DND-41 (cell line): ENCODE results near the gene NEDD4.

Experiments
- ATAC-seq: fragments of 200-7000 bp; cut with Tn5 transposase; 3 replicates; pipeline ENCODE4 v1.9.1; 2021; ENCODE audit warnings: low read depth; ENCODE audit not compliant: insufficient read depth
- DNase-seq: peaks from one replicate; pipeline ENCODE4 v3.0.0-alpha.2; 2020
- H2AFZ ChIP-seq: 2 replicates; pipeline ENCODE4 v1.6.0; 2012; ENCODE audit warnings: low read depth, low read length
- H3K27ac ChIP-seq: 2 replicates; pipeline ENCODE4 v1.5.1; 2012; ENCODE audit warnings: low read length, inconsistent platforms
- H3K27me3 ChIP-seq: fragments of 200-600 bp; sonication (generic); 2 replicates; pipeline ENCODE4 v1.6.0; 2012; ENCODE audit warnings: low read length, mild to moderate bottlenecking, inconsistent platforms; ENCODE audit not compliant: insufficient read depth, poor library complexity
- H3K36me3 ChIP-seq: 2 replicates; pipeline ENCODE4 v1.5.1; 2012; ENCODE audit warnings: low read length, inconsistent platforms; ENCODE audit not compliant: insufficient read depth
- H3K4me1 ChIP-seq: 2 replicates; pipeline ENCODE4 v1.5.1; 2012; ENCODE audit warnings: mild to moderate bottlenecking, low read length; ENCODE audit not compliant: insufficient read depth
- H3K4me2 ChIP-seq: 2 replicates; pipeline ENCODE4 v1.6.0; 2012; ENCODE audit warnings: mild to moderate bottlenecking, moderate library complexity, low read length, inconsistent platforms; ENCODE audit not compliant: insufficient read depth
- H3K4me3 ChIP-seq, 2 experiments: fragments of 200-600 bp in 1 of 2; shearing (Covaris generic) in 1 of 2; 2 replicates each; pipeline ENCODE4 v1.5.1; 2012 to 2016; ENCODE audit warnings: inconsistent platforms in 2 of 2, low read length in 2 of 2, mild to moderate bottlenecking in 2 of 2, low read depth in 1 of 2, moderate library complexity in 1 of 2
- H3K79me2 ChIP-seq: 2 replicates; pipeline ENCODE4 v1.6.0; 2012; ENCODE audit warnings: low read length, inconsistent platforms; ENCODE audit not compliant: insufficient read depth
- H3K9ac ChIP-seq: 2 replicates; pipeline ENCODE4 v1.6.0; 2012; ENCODE audit warnings: low read depth, mild to moderate bottlenecking, inconsistent platforms, low read length, moderate library complexity
- H3K9me3 ChIP-seq: 2 replicates; pipeline ENCODE4 v1.5.1; 2012; ENCODE audit warnings: low read length, moderate library complexity, mild to moderate bottlenecking, inconsistent platforms; ENCODE audit not compliant: insufficient read depth, severe bottlenecking
- H4K20me1 ChIP-seq: 2 replicates; pipeline ENCODE4 v1.6.0; 2012; ENCODE audit warnings: low read length; ENCODE audit not compliant: insufficient read depth
- EZH2 ChIP-seq: IDR thresholded peaks from 3 replicates; pipeline ENCODE4 v1.6.1; 2012; ENCODE audit warnings: borderline replicate concordance, low read depth, mild to moderate bottlenecking, moderate library complexity, low read length, inconsistent platforms; ENCODE audit not compliant: severe bottlenecking
- TF ChIP-seq, protein P1 (sequence below): IDR thresholded peaks from 2 replicates; pipeline ENCODE4 v1.5.1; 2012; ENCODE audit warnings: borderline replicate concordance, low read length, moderate library complexity, mild to moderate bottlenecking; ENCODE audit not compliant: poor library complexity, severe bottlenecking; ENCODE audit errors: extremely low read depth

The NEDD4 gene

DNA sequence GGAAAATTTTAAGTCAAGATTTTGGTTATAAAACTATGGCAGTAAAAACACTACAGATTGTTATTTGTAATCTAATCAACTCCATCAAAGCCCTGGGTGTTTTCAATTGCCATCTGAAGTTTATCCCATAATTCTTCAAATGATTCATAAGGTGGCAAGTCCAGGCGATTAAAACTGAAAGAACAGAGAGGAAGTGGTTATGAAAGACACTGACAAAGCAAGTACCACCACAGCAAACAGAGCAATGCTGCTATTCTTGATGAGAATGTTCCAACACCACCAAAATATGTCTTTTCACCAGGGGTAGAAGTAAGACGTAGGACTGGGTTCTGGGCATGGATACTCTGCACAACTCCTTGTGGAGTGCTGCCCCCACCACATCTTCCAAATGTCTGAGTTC is 163.6 kb downstream of the NEDD4 start:
- peak overlapping the region; percentile 71 for H3K27ac ChIP-seq
- H2AFZ ChIP-seq = no peak overlapping the region
- TF ChIP-seq, protein P1, sequence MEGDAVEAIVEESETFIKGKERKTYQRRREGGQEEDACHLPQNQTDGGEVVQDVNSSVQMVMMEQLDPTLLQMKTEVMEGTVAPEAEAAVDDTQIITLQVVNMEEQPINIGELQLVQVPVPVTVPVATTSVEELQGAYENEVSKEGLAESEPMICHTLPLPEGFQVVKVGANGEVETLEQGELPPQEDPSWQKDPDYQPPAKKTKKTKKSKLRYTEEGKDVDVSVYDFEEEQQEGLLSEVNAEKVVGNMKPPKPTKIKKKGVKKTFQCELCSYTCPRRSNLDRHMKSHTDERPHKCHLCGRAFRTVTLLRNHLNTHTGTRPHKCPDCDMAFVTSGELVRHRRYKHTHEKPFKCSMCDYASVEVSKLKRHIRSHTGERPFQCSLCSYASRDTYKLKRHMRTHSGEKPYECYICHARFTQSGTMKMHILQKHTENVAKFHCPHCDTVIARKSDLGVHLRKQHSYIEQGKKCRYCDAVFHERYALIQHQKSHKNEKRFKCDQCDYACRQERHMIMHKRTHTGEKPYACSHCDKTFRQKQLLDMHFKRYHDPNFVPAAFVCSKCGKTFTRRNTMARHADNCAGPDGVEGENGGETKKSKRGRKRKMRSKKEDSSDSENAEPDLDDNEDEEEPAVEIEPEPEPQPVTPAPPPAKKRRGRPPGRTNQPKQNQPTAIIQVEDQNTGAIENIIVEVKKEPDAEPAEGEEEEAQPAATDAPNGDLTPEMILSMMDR = no peak
- no peak for TF ChIP-seq EZH2
- H3K9ac ChIP-seq = no peak overlapping the region
- H3K36me3 ChIP-seq = no peaks in the 10 kb centered on the region
- H3K79me2 ChIP-seq = no peaks in the 10 kb centered on the region
- H3K4me1 ChIP-seq = peaks cover 17% of the 10 kb centered on the region
- no peaks in the 10 kb centered on the region for H3K9me3 ChIP-seq
- peak; percentile 80 for ATAC-seq
- H4K20me1 ChIP-seq = no peaks in the 10 kb centered on the region
- H3K4me3 ChIP-seq = no peak overlapping the region
- DNase-seq = peak; percentile 8
- no peaks in the 10 kb centered on the region for H3K27me3 ChIP-seq
- H3K4me2 ChIP-seq = 0 out of 2 replicates have a peak overlapping the region, but pooled peaks have one; percentile 7

DNA sequence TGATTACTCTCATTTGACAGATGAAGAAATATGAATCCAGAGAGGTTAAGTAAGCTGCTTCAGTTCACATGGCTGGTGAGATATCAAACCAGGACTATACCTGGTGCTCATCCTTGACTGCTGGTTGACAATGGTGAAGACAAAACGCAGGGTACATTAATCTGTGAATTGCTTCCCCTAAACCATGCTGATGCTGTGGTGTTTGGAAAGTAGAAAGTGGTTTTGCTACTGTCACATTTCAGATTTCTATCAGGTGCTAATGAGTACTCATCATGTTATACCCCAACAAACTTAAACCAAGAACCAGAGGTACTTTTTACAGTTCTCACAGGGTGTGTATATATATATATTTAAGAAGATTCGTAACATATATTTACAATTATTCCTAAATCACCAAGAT is 165.5 kb downstream of the NEDD4 start:
- DNase-seq (no peak), ATAC-seq (no peak)
- Histone ChIP-seq H3K36me3 (no peaks in the 10 kb centered on the region), H3K27ac (no peak overlapping the region), H3K27me3 (no peaks in the 10 kb centered on the region), H3K4me3 (no peak overlapping the region), H4K20me1 (no peaks in the 10 kb centered on the region), H2AFZ (no peak overlapping the region), H3K9me3 (no peaks in the 10 kb centered on the region), H3K4me2 (no peak overlapping the region), H3K79me2 (no peaks in the 10 kb centered on the region), H3K4me1 (peaks cover 17% of the 10 kb centered on the region), H3K9ac (no peak overlapping the region)
- no peak for TF ChIP-seq EZH2
- TF ChIP-seq, protein P1 = no peak

DNA sequence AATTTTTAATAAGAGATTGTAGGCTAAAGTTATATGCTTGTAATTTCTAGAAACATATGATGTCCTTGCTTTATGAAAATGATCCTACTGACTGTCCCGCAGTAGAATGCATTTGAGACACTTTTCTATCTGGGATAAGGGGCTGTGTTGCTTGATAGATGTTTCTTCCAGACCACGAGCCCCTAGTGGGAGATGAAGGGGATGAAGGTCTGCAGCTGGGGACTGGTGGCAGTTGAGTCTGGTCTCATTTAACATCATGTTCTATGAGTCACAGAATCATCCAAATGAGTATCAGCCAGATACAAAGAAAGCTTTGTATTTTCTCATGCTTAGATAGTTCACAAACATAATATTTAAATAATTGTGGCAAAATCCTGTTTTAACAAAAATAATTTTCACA is 166.2 kb downstream of the NEDD4 start:
- H3K9ac ChIP-seq = no peak overlapping the region
- H3K9me3 ChIP-seq = no peaks in the 10 kb centered on the region
- peaks cover 17% of the 10 kb centered on the region for H3K4me1 ChIP-seq
- H4K20me1 ChIP-seq = no peaks in the 10 kb centered on the region
- no peaks in the 10 kb centered on the region for H3K79me2 ChIP-seq
- H3K27me3 ChIP-seq = no peaks in the 10 kb centered on the region
- H2AFZ ChIP-seq = no peak overlapping the region
- no peak overlapping the region for H3K4me3 ChIP-seq
- no peak overlapping the region for H3K27ac ChIP-seq
- TF ChIP-seq, protein P1 = peak; percentile 14
- TF ChIP-seq EZH2 = no peak
- H3K36me3 ChIP-seq = no peaks in the 10 kb centered on the region
- H3K4me2 ChIP-seq = no peak overlapping the region
- peak; percentile 37 for DNase-seq
- ATAC-seq = peak; percentile 74
